ENCODE data around the gene FUCA2.

FUCA2 gene

GRCh38 chr6:143545165-143545564 lies 33.6 kb upstream of the FUCA2 start:
- H3K27me3 ChIP-seq (ENCODE audit: low read depth, low read length) = no peaks in the 10 kb centered on the region
- H3K36me3 ChIP-seq (ENCODE audit: control insufficient read depth in 1 of 2, insufficient read depth in 2 of 2, low read length in 2 of 2) = no peaks in the 10 kb centered on the region
- no peaks in the 10 kb centered on the region for H3K4me1 ChIP-seq (ENCODE audit: control insufficient read depth in 1 of 2, insufficient read depth in 2 of 2, low read length in 2 of 2)
- no peak overlapping the region for H3K4me3 ChIP-seq (ENCODE audit: low read depth in 1 of 2, low read length in 2 of 2)
- H3K9me3 ChIP-seq (ENCODE audit: control insufficient read depth in 1 of 2, low read length in 2 of 2) = no peaks in the 10 kb centered on the region
- H3K27ac ChIP-seq (ENCODE audit: low read length) = peak overlapping the region; percentile 3

GRCh38 chr6:143544011-143544696 lies 32.6 kb upstream of the FUCA2 start:
- Histone ChIP-seq H3K4me3 (ENCODE audit: low read depth in 1 of 2, low read length in 2 of 2) (no peak overlapping the region), H3K4me1 (ENCODE audit: control insufficient read depth in 1 of 2, insufficient read depth in 2 of 2, low read length in 2 of 2) (no peaks in the 10 kb centered on the region), H3K9me3 (ENCODE audit: control insufficient read depth in 1 of 2, low read length in 2 of 2) (no peaks in the 10 kb centered on the region), H3K27me3 (ENCODE audit: low read depth, low read length) (no peaks in the 10 kb centered on the region), H3K36me3 (ENCODE audit: control insufficient read depth in 1 of 2, insufficient read depth in 2 of 2, low read length in 2 of 2) (no peaks in the 10 kb centered on the region), H3K27ac (ENCODE audit: low read length) (peak overlapping the region; percentile 35)

- Histone ChIP-seq H3K36me3 (ENCODE audit: control insufficient read depth in 1 of 2, insufficient read depth in 2 of 2, low read length in 2 of 2) (no peaks in the 10 kb centered on the region), H3K27me3 (ENCODE audit: low read depth, low read length) (no peaks in the 10 kb centered on the region), H3K9me3 (ENCODE audit: control insufficient read depth in 1 of 2, low read length in 2 of 2) (no peaks in the 10 kb centered on the region), H3K27ac (ENCODE audit: low read length) (peak overlapping the region; percentile 35), H3K4me1 (ENCODE audit: control insufficient read depth in 1 of 2, insufficient read depth in 2 of 2, low read length in 2 of 2) (no peaks in the 10 kb centered on the region), H3K4me3 (ENCODE audit: low read depth in 1 of 2, low read length in 2 of 2) (no peak overlapping the region)
Measured at GRCh38 chr6:143543435-143543834, 31.9 kb upstream of the FUCA2 start.

- no peak overlapping the region for H3K4me3 ChIP-seq (ENCODE audit: low read depth in 1 of 2, low read length in 2 of 2)
- H3K27ac ChIP-seq (ENCODE audit: low read length) = no peak overlapping the region
- H3K4me1 ChIP-seq (ENCODE audit: control insufficient read depth in 1 of 2, insufficient read depth in 2 of 2, low read length in 2 of 2) = peaks cover 0 to 4% of the 10 kb centered on the region in 2 donors
Measured at GRCh38 chr6:143542888-143543287, 31.4 kb upstream of the FUCA2 start.

GRCh38 chr6:143540192-143540591 lies 28.7 kb upstream of the FUCA2 start:
- Histone ChIP-seq H3K27ac (ENCODE audit: low read length) (no peak overlapping the region), H3K36me3 (ENCODE audit: control insufficient read depth in 1 of 2, insufficient read depth in 2 of 2, low read length in 2 of 2) (no peaks in the 10 kb centered on the region)

More at GRCh38 chr6:143542888-143543287, 31.4 kb upstream of the FUCA2 start:
- Histone ChIP-seq H3K36me3 (ENCODE audit: control insufficient read depth in 1 of 2, insufficient read depth in 2 of 2, low read length in 2 of 2) (no peaks in the 10 kb centered on the region), H3K9me3 (ENCODE audit: control insufficient read depth in 1 of 2, low read length in 2 of 2) (no peaks in the 10 kb centered on the region), H3K27me3 (ENCODE audit: low read depth, low read length) (no peaks in the 10 kb centered on the region)

GRCh38 chr6:143539734-143540133 lies 28.2 kb upstream of the FUCA2 start:
- H3K36me3 ChIP-seq (ENCODE audit: control insufficient read depth in 1 of 2, insufficient read depth in 2 of 2, low read length in 2 of 2) = no peaks in the 10 kb centered on the region
- no peaks in the 10 kb centered on the region for H3K27me3 ChIP-seq (ENCODE audit: low read depth, low read length)
- no peak overlapping the region for H3K27ac ChIP-seq (ENCODE audit: low read length)
- no peak overlapping the region for H3K4me3 ChIP-seq (ENCODE audit: low read depth in 1 of 2, low read length in 2 of 2)
- peaks cover 0 to 9% of the 10 kb centered on the region in 2 donors for H3K4me1 ChIP-seq (ENCODE audit: control insufficient read depth in 1 of 2, insufficient read depth in 2 of 2, low read length in 2 of 2)
- no peaks in the 10 kb centered on the region for H3K9me3 ChIP-seq (ENCODE audit: control insufficient read depth in 1 of 2, low read length in 2 of 2)

More at GRCh38 chr6:143540192-143540591, 28.7 kb upstream of the FUCA2 start:
- H3K4me1 ChIP-seq (ENCODE audit: control insufficient read depth in 1 of 2, insufficient read depth in 2 of 2, low read length in 2 of 2) = peaks cover 0 to 9% of the 10 kb centered on the region in 2 donors
- H3K27me3 ChIP-seq (ENCODE audit: low read depth, low read length) = no peaks in the 10 kb centered on the region
- no peaks in the 10 kb centered on the region for H3K9me3 ChIP-seq (ENCODE audit: control insufficient read depth in 1 of 2, low read length in 2 of 2)
- no peak overlapping the region for H3K4me3 ChIP-seq (ENCODE audit: low read depth in 1 of 2, low read length in 2 of 2)

GRCh38 chr6:143539106-143539505 lies 27.6 kb upstream of the FUCA2 start:
- H3K9me3 ChIP-seq (ENCODE audit: control insufficient read depth in 1 of 2, low read length in 2 of 2) = no peaks in the 10 kb centered on the region
- H3K4me3 ChIP-seq (ENCODE audit: low read depth in 1 of 2, low read length in 2 of 2) = no peak overlapping the region
- peaks cover 0 to 9% of the 10 kb centered on the region in 2 donors for H3K4me1 ChIP-seq (ENCODE audit: control insufficient read depth in 1 of 2, insufficient read depth in 2 of 2, low read length in 2 of 2)
- H3K27ac ChIP-seq (ENCODE audit: low read length) = no peak overlapping the region
- H3K27me3 ChIP-seq (ENCODE audit: low read depth, low read length) = no peaks in the 10 kb centered on the region
- H3K36me3 ChIP-seq (ENCODE audit: control insufficient read depth in 1 of 2, insufficient read depth in 2 of 2, low read length in 2 of 2) = no peaks in the 10 kb centered on the region

GRCh38 chr6:143538374-143538773 lies 26.9 kb upstream of the FUCA2 start:
- peaks cover 0 to 9% of the 10 kb centered on the region in 2 donors for H3K4me1 ChIP-seq (ENCODE audit: control insufficient read depth in 1 of 2, insufficient read depth in 2 of 2, low read length in 2 of 2)
- H3K36me3 ChIP-seq (ENCODE audit: control insufficient read depth in 1 of 2, insufficient read depth in 2 of 2, low read length in 2 of 2) = no peaks in the 10 kb centered on the region
- no peak overlapping the region for H3K27ac ChIP-seq (ENCODE audit: low read length)
- H3K4me3 ChIP-seq (ENCODE audit: low read depth in 1 of 2, low read length in 2 of 2) = peak overlapping the region in 1 of 2 donors; percentile 67
- H3K27me3 ChIP-seq (ENCODE audit: low read depth, low read length) = no peaks in the 10 kb centered on the region
- H3K9me3 ChIP-seq (ENCODE audit: control insufficient read depth in 1 of 2, low read length in 2 of 2) = no peaks in the 10 kb centered on the region

GRCh38 chr6:143536866-143537691 lies 25.6 kb upstream of the FUCA2 start:
- Histone ChIP-seq H3K9me3 (ENCODE audit: control insufficient read depth in 1 of 2, low read length in 2 of 2) (no peaks in the 10 kb centered on the region), H3K27ac (ENCODE audit: low read length) (peak overlapping the region; percentile 21), H3K4me1 (ENCODE audit: control insufficient read depth in 1 of 2, insufficient read depth in 2 of 2, low read length in 2 of 2) (peaks cover 0 to 9% of the 10 kb centered on the region in 2 donors), H3K27me3 (ENCODE audit: low read depth, low read length) (no peaks in the 10 kb centered on the region), H3K36me3 (ENCODE audit: control insufficient read depth in 1 of 2, insufficient read depth in 2 of 2, low read length in 2 of 2) (no peaks in the 10 kb centered on the region), H3K4me3 (ENCODE audit: low read depth in 1 of 2, low read length in 2 of 2) (peak overlapping the region; percentile 67 to 71)

GRCh38 chr6:143536461-143536865 lies 24.9 kb upstream of the FUCA2 start:
- H3K4me3 ChIP-seq (ENCODE audit: low read depth in 1 of 2, low read length in 2 of 2) = peak overlapping the region; percentile 51 to 58
- H3K4me1 ChIP-seq (ENCODE audit: control insufficient read depth in 1 of 2, insufficient read depth in 2 of 2, low read length in 2 of 2) = peaks cover 0 to 9% of the 10 kb centered on the region in 2 donors
- no peak overlapping the region for H3K27ac ChIP-seq (ENCODE audit: low read length)
- no peaks in the 10 kb centered on the region for H3K9me3 ChIP-seq (ENCODE audit: control insufficient read depth in 1 of 2, low read length in 2 of 2)
- no peaks in the 10 kb centered on the region for H3K36me3 ChIP-seq (ENCODE audit: control insufficient read depth in 1 of 2, insufficient read depth in 2 of 2, low read length in 2 of 2)
- H3K27me3 ChIP-seq (ENCODE audit: low read depth, low read length) = no peaks in the 10 kb centered on the region

- no peak overlapping the region for H3K4me3 ChIP-seq (ENCODE audit: low read depth in 1 of 2, low read length in 2 of 2)
- H3K36me3 ChIP-seq (ENCODE audit: control insufficient read depth in 1 of 2, insufficient read depth in 2 of 2, low read length in 2 of 2) = no peaks in the 10 kb centered on the region
- H3K27me3 ChIP-seq (ENCODE audit: low read depth, low read length) = no peaks in the 10 kb centered on the region
- peaks cover 0 to 9% of the 10 kb centered on the region in 2 donors for H3K4me1 ChIP-seq (ENCODE audit: control insufficient read depth in 1 of 2, insufficient read depth in 2 of 2, low read length in 2 of 2)
- no peak overlapping the region for H3K27ac ChIP-seq (ENCODE audit: low read length)
- H3K9me3 ChIP-seq (ENCODE audit: control insufficient read depth in 1 of 2, low read length in 2 of 2) = no peaks in the 10 kb centered on the region
Measured at GRCh38 chr6:143535189-143535614, 23.7 kb upstream of the FUCA2 start.
